WTC11 (cell line): Measurements from ENCODE around the gene UBTD1.

ENCODE experiments used
- ATF1 ChIP-seq: sonication (generic); formaldehyde crosslinking; IDR thresholded peaks from 2 replicates; pipeline ENCODE4 v1.8.1; 2023; ENCODE audit warnings: mild to moderate bottlenecking, moderate library complexity, missing genetic modification reagents
- CTCF ChIP-seq: fragments of 200-600 bp; IDR thresholded peaks from 2 replicates; pipeline ENCODE4 v1.8.0; 2022; ENCODE audit warnings: antibody characterized with exemption
- E2F5 ChIP-seq: sonication (generic); formaldehyde crosslinking; IDR thresholded peaks from 2 replicates; pipeline ENCODE4 v1.8.1; 2022; ENCODE audit warnings: mild to moderate bottlenecking, moderate library complexity, missing genetic modification reagents
- ESRRA ChIP-seq: sonication (generic); formaldehyde crosslinking; IDR thresholded peaks from 2 replicates; pipeline ENCODE4 v1.8.1; 2022; ENCODE audit warnings: mild to moderate bottlenecking, missing genetic modification reagents, borderline replicate concordance
- FOXJ3 ChIP-seq: sonication (generic); formaldehyde crosslinking; IDR thresholded peaks from 2 replicates; pipeline ENCODE4 v1.9.0; 2021; ENCODE audit warnings: missing genetic modification reagents, mild to moderate bottlenecking, borderline replicate concordance
- SMAD3 ChIP-seq: sonication (generic); formaldehyde crosslinking; IDR thresholded peaks from 2 replicates; pipeline ENCODE4 v1.8.0; 2022; ENCODE audit warnings: missing genetic modification reagents, mild to moderate bottlenecking, borderline replicate concordance
- SMAD4 ChIP-seq: sonication (generic); formaldehyde crosslinking; IDR thresholded peaks from 2 replicates; pipeline ENCODE4 v1.8.0; 2022; ENCODE audit warnings: mild to moderate bottlenecking, missing genetic modification reagents
- ZSCAN18 ChIP-seq: fragments of 250-450 bp; sonication (Bioruptor Pico); IDR thresholded peaks from 2 replicates; pipeline ENCODE4 v2.1.2; 2022; ENCODE audit warnings: mild to moderate bottlenecking, moderate library complexity

- TF ChIP-seq CTCF (no peak), SMAD3 (CRISPR knock-in tag) (no peak), SMAD4 (CRISPR knock-in tag) (no peak), E2F5 (CRISPR knock-in tag) (no peak), ATF1 (no peak), ZSCAN18 (no peak), FOXJ3 (CRISPR knock-in tag) (no peak), ESRRA (CRISPR knock-in tag) (no peak)
Observed at GRCh38 chr10:97612386-97612785, 113.7 kb downstream of the UBTD1 start.
